OCI-LY3 (cell line): ENCODE measurements around the gene ZNF200.

Source experiments
- H2AFZ ChIP-seq: fragments of 200-600, 300-600 bp; shearing (Covaris generic); 2 replicates; pipeline ENCODE4 v1.6.0; 2014; ENCODE audit warnings: antibody characterized with exemption, low read depth, low read length
- H3K27ac ChIP-seq: fragments of 200-600, 300-600 bp; sonication (generic); 2 replicates; pipeline ENCODE4 v1.5.1; 2014; ENCODE audit warnings: mild to moderate bottlenecking, low read length, moderate library complexity, mixed read lengths
- H3K27me3 ChIP-seq: fragments of 200-600, 300-600 bp; sonication (generic); 2 replicates; pipeline ENCODE4 v1.6.1; 2014; ENCODE audit warnings: low read depth, low read length, mixed read lengths
- H3K36me3 ChIP-seq: fragments of 200-600, 300-600 bp; sonication (generic); replicated peaks from 2 replicates; pipeline ENCODE3; 2014; ENCODE audit warnings: low read depth, low read length, mixed read lengths
- H3K4me1 ChIP-seq: fragments of 300-600, 200-600 bp; sonication (generic); 2 replicates; pipeline ENCODE4 v1.6.1; 2014; ENCODE audit warnings: low read length, mixed read lengths
- H3K4me2 ChIP-seq: fragments of 200-600, 300-600 bp; sonication (generic); 2 replicates; pipeline ENCODE4 v1.6.1; 2014; ENCODE audit warnings: low read length, mixed read lengths
- H3K4me3 ChIP-seq: fragments of 300-600, 200-600 bp; sonication (generic); 2 replicates; pipeline ENCODE4 v1.5.1; 2014; ENCODE audit warnings: antibody characterized with exemption, mild to moderate bottlenecking, low read length, moderate library complexity
- H3K79me2 ChIP-seq: fragments of 300-600, 200-600 bp; shearing (Covaris generic); 2 replicates; pipeline ENCODE4 v1.6.1; 2014; ENCODE audit warnings: mild to moderate bottlenecking, low read length, mixed read lengths
- H3K9ac ChIP-seq: fragments of 300-600, 200-600 bp; shearing (Covaris generic); 2 replicates; pipeline ENCODE4 v1.6.0; 2014; ENCODE audit warnings: mild to moderate bottlenecking, low read length, moderate library complexity
- H3K9me3 ChIP-seq: fragments of 200-600, 300-600 bp; shearing (Covaris generic); 2 replicates; pipeline ENCODE4 v1.6.1; 2014; ENCODE audit warnings: low read length, mixed read lengths; ENCODE audit not compliant: insufficient read depth
- H4K20me1 ChIP-seq: fragments of 200-600, 300-600 bp; sonication (generic); 2 replicates; pipeline ENCODE4 v1.6.1; 2016; ENCODE audit warnings: low read length, mixed read lengths; ENCODE audit not compliant: insufficient read depth
- CTCF ChIP-seq: fragments of 200-600, 300-600 bp; sonication (generic); IDR thresholded peaks from 2 replicates; pipeline ENCODE4 v1.5.1; 2014; ENCODE audit warnings: antibody characterized with exemption, low read length, low read depth
- EZH2phosphoT487 ChIP-seq: fragments of 200-600 bp; shearing (Covaris generic); IDR thresholded peaks from 2 replicates; pipeline ENCODE4 v1.6.1; 2018; ENCODE audit warnings: antibody characterized with exemption, mixed run types, low read depth

The ZNF200 gene

GRCh38 chr16:3187798-3188674, 46.9 kb downstream of the ZNF200 start, which contains the start of gene OR1F1:
Gene OR1F1, plus strand, starts transcription at chr16:3188204.
- H3K4me2 ChIP-seq: peak within 1 kb of the TSS; percentile 62
- H3K9ac ChIP-seq: no peak within 1 kb of the TSS
- H2AFZ ChIP-seq: no peak within 1 kb of the TSS
- TF ChIP-seq EZH2phosphoT487 (no peak), CTCF (no peak)
- no peaks in the 10 kb centered on the region for H3K36me3 ChIP-seq
- no peaks in the 10 kb centered on the region for H3K9me3 ChIP-seq
- peak within 1 kb of the TSS; percentile 59 for H3K4me3 ChIP-seq
- H3K27me3 ChIP-seq: no peaks in the 10 kb centered on the region
- H3K79me2 ChIP-seq: no peaks in the 10 kb centered on the region
- H3K4me1 ChIP-seq: peaks cover 13% of the 10 kb centered on the region; the same call in 1 of the 2 replicates
- H4K20me1 ChIP-seq: no peaks in the 10 kb centered on the region
- H3K27ac ChIP-seq: no peak within 1 kb of the TSS

GRCh38 chr16:3186946-3187690, 47.8 kb downstream of the ZNF200 start:
- H3K9me3 ChIP-seq: no peaks in the 10 kb centered on the region

GRCh38 chr16:3183445-3184139, 51.4 kb downstream of the ZNF200 start:
- Histone ChIP-seq H3K27ac (no peak overlapping the region), H3K4me2 (no peak overlapping the region), H3K27me3 (peaks cover 10% of the 10 kb centered on the region; the same call in 1 of the 2 replicates), H3K9me3 (no peaks in the 10 kb centered on the region), H3K36me3 (no peaks in the 10 kb centered on the region), H2AFZ (no peak overlapping the region), H3K79me2 (no peaks in the 10 kb centered on the region), H3K4me1 (peaks cover 6% of the 10 kb centered on the region; the same call in 1 of the 2 replicates), H3K9ac (no peak overlapping the region), H4K20me1 (no peaks in the 10 kb centered on the region), H3K4me3 (no peak overlapping the region)
- no peak for TF ChIP-seq EZH2phosphoT487
- TF ChIP-seq CTCF: no peak

More at GRCh38 chr16:3186946-3187690, 47.8 kb downstream of the ZNF200 start:
- H3K27ac ChIP-seq: no peak overlapping the region
- H3K27me3 ChIP-seq: no peaks in the 10 kb centered on the region
- peak overlapping the region; percentile 49 for H3K4me2 ChIP-seq
- peaks cover 13% of the 10 kb centered on the region; the same call in 1 of the 2 replicates for H3K4me1 ChIP-seq
- H3K79me2 ChIP-seq: no peaks in the 10 kb centered on the region
- TF ChIP-seq CTCF: no peak
- TF ChIP-seq EZH2phosphoT487: no peak
- no peaks in the 10 kb centered on the region for H3K36me3 ChIP-seq
- H2AFZ ChIP-seq: no peak overlapping the region
- H4K20me1 ChIP-seq: no peaks in the 10 kb centered on the region
- H3K9ac ChIP-seq: no peak overlapping the region
- peak overlapping the region; percentile 59 for H3K4me3 ChIP-seq
